Prostate gland (tissue), 2 donors: ENCODE results near the gene RFPL1. TPM values are rescaled to one million over a fixed set of nuclear protein-coding genes. Genes with fewer than 3 reads are reported as not detected.

Experiments used
- DNase-seq: peaks from one replicate; pipeline ENCODE4 v3.0.0-alpha.2; 2019; ENCODE audit warnings: low spot score
- H3K27ac ChIP-seq, 2 donors: fragments of 200-600 bp; sonication (generic); 2 replicates each; pipeline ENCODE4 v1.5.1; 2017 to 2019
- H3K27me3 ChIP-seq: fragments of 200-600 bp; sonication (generic); replicated peaks from 2 replicates; pipeline ENCODE4 v1.5.1; 2019; ENCODE audit not compliant: insufficient read depth
- H3K36me3 ChIP-seq, 2 donors: fragments of 200-600 bp; sonication (generic); 1 replicate in 1 of 2; 2 replicates in 1 of 2; pipeline versions ENCODE4 v1.5.1 to v1.8.1; 2017 to 2019
- H3K4me1 ChIP-seq: fragments of 200-600 bp; sonication (generic); replicated peaks from 2 replicates; pipeline ENCODE4 v1.5.1; 2019
- H3K4me3 ChIP-seq, 2 donors: fragments of 200-600 bp; sonication (generic); 2 replicates each; pipeline ENCODE4 v1.5.1; 2017 to 2019
- H3K9me3 ChIP-seq: fragments of 200-600 bp; sonication (generic); 2 replicates; pipeline ENCODE4 v1.5.1; 2017
- CTCF ChIP-seq, 4 experiments: fragments of 200-600 bp in 2 of 4; fragments of 450-650 bp in 2 of 4; sonication (generic) in 2 of 4; IDR thresholded peaks; 1 replicate in 3 of 4; 2 replicates in 1 of 4; pipeline ENCODE4 v1.5.1; 2016 to 2019; ENCODE audit warnings: antibody characterized with exemption in 4 of 4, mild to moderate bottlenecking in 2 of 4, moderate library complexity in 2 of 4
- POLR2A ChIP-seq: fragments of 450-650 bp; IDR thresholded peaks from one replicate; pipeline ENCODE4 v1.6.1; 2016; ENCODE audit warnings: antibody characterized with exemption, mild to moderate bottlenecking
- POLR2AphosphoS5 ChIP-seq: sonication (generic); formaldehyde crosslinking; IDR thresholded peaks from one replicate; pipeline ENCODE4 v1.6.1; 2017; ENCODE audit warnings: antibody characterized with exemption
- WGBS: methylation state at CpG from one replicate; pipeline ENCODE4 v1.1.5; 2018; 5-methylcytosine and 5-hydroxymethylcytosine counted together
- intact Hi-C: fragments of 100-400 bp; cut with DNase I; formaldehyde crosslinking; loops from one replicate; pipeline ENCODE4 v1.14.2; 2022
- total RNA-seq, 2 donors: library from RNA; depleted of rRNA; stranded (reverse); fragments of >200 nt; gene quantifications; one replicate each; pipeline ENCODE4 v1.1.0, GENCODE V29; 2016

The RFPL1 gene
- total RNA-seq, 2 donors from 2014 or later: 1.7 TPM; not detected in 1

GRCh38 chr22:29427176-29427760 lies 11.1 kb upstream of the RFPL1 start:
- Histone ChIP-seq H3K27ac (no peak overlapping the region), H3K4me1 (no peaks in the 10 kb centered on the region), H3K9me3 (no peaks in the 10 kb centered on the region), H3K27me3 (no peaks in the 10 kb centered on the region), H3K4me3 (no peak overlapping the region), H3K36me3 (no peaks in the 10 kb centered on the region)
- WGBS: 79% methylated on average over 2 of the region's 2 CpGs
- TF ChIP-seq POLR2AphosphoS5 (no peak), CTCF (IDR thresholded peaks at IDR 0.05) (no peak), POLR2A (no peak)
- intact Hi-C loops: no loop called here
- DNase-seq: no peak

DNA sequence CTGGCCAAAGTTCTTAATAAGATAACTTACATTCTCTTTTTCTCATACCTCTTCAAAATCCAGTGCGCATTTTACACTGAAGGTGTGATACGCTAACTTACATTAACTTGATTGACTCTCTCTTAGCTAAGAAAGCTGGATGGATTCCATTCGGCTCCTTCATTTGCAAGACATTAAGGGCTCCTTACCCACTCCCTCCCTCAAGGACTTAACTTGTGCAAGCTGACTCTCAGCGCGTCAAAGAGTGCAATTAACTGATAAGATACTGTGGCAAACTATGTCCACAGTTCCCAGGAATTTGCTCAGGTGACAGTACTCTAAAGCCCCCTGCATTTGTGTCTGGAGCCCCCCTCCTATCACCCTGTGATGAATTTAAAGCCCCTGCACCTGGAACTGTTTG lies 6.4 kb upstream of the RFPL1 start:
- no peaks in the 10 kb centered on the region for H3K27me3 ChIP-seq
- DNase-seq: no peak
- no peak overlapping the region for H3K4me3 ChIP-seq
- WGBS: 48% methylated on average over 5 of the region's 5 CpGs
- H3K27ac ChIP-seq: no peak overlapping the region
- H3K9me3 ChIP-seq: no peaks in the 10 kb centered on the region
- H3K4me1 ChIP-seq: no peaks in the 10 kb centered on the region
- TF ChIP-seq POLR2AphosphoS5 (no peak), CTCF (IDR thresholded peaks at IDR 0.05) (no peak), POLR2A (no peak)
- intact Hi-C loops: no loop called here
- no peaks in the 10 kb centered on the region for H3K36me3 ChIP-seq

- 83% methylated on average over 3 of the region's 3 CpGs for WGBS
- no peak for DNase-seq
- Histone ChIP-seq H3K9me3 (no peaks in the 10 kb centered on the region), H3K4me3 (no peak overlapping the region), H3K27ac (no peak overlapping the region), H3K4me1 (no peaks in the 10 kb centered on the region), H3K36me3 (no peaks in the 10 kb centered on the region), H3K27me3 (no peaks in the 10 kb centered on the region)
- intact Hi-C loops: no loop called here
- TF ChIP-seq POLR2A: no peak
- TF ChIP-seq POLR2AphosphoS5: no peak
- TF ChIP-seq CTCF (IDR thresholded peaks at IDR 0.05): no peak
These were observed 4.5 kb upstream of the RFPL1 start for GRCh38 chr22:29433856-29434255.

DNA sequence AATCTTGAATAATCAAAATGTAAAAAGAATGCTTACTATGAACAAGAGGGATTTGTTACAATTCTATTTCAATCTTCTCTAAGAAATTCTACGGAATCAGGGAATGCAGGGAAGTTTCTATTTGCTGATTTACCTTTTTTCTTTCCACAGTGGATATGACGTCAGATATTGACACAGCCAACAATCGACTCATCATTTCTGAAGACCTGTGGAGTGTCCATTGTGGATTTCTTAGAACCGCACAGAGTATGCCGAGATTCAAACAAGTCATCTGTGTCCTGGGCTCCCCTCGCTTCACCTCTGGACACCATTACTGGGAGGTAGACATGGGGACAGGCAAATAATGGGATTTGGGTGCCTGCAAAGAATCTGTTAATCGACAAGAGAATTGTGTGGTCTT lies 4.1 kb upstream of the RFPL1 start:
- no peak for DNase-seq
- Histone ChIP-seq H3K4me1 (no peaks in the 10 kb centered on the region), H3K4me3 (no peak overlapping the region), H3K27me3 (no peaks in the 10 kb centered on the region), H3K27ac (no peak overlapping the region), H3K9me3 (no peaks in the 10 kb centered on the region), H3K36me3 (no peaks in the 10 kb centered on the region)
- intact Hi-C loops: no loop called here
- no peak for TF ChIP-seq POLR2AphosphoS5
- no peak for TF ChIP-seq POLR2A
- TF ChIP-seq CTCF (IDR thresholded peaks at IDR 0.05): no peak
- WGBS: 71% methylated on average over 7 of the region's 7 CpGs
